Endothelial cell of umbilical vein (primary cell): Measurements from ENCODE around the gene ATP1B1. TPM values are rescaled to one million over a fixed set of nuclear protein-coding genes. Genes with fewer than 3 reads are reported as not detected.

Experiments
- BruUV-seq: library from RNA; stranded (reverse); fragments of 400-500 nt; replicated peaks from 2 replicates; lab custom pipeline; 2021; lab: Mats Ljungman, UMichigan
- CTCF ChIA-PET: fragments of 300-600, 350-600 bp; sonication (Branson Sonifier 250); formaldehyde crosslinking; loops from one replicate; lab custom pipeline; 2021; ENCODE audit warnings: antibody characterized with exemption, inconsistent platforms; lab: Charles Lee
- POLR2A ChIA-PET: fragments of 300-600, 350-600 bp; sonication (Branson Sonifier 250); formaldehyde crosslinking; loops from one replicate; lab custom pipeline; 2021; ENCODE audit warnings: antibody characterized with exemption, inconsistent platforms; lab: Charles Lee
- DNase-seq: peaks from one replicate; pipeline ENCODE4 v3.0.0-alpha.2; 2011; ENCODE audit warnings: low read depth, low spot score
- FAIRE-seq: peaks from 2 replicates; lab custom pipeline; 2011; peaks lifted over from hg19 to GRCh38; lab: Jason Lieb, UNC
- H2AFZ ChIP-seq: 2 replicates; pipeline ENCODE4 v1.6.0; 2012; ENCODE audit warnings: low read depth, low read length, control low read depth, inconsistent platforms
- H3K27ac ChIP-seq: 2 replicates; pipeline ENCODE4 v1.5.1; 2011; ENCODE audit warnings: low read depth, mild to moderate bottlenecking, control low read depth, low read length, moderate library complexity; ENCODE audit not compliant: insufficient read depth
- H3K27me3 ChIP-seq, 2 experiments: 2 replicates each; pipeline versions ENCODE4 v1.6.0 to v1.6.1; 2011; ENCODE audit warnings: low read length in 2 of 2, mixed read lengths in 1 of 2; ENCODE audit not compliant: control insufficient read depth in 2 of 2, insufficient read depth in 2 of 2
- H3K36me3 ChIP-seq, 2 experiments: 2 replicates in 1 of 2; 3 replicates in 1 of 2; pipeline ENCODE4 v1.5.1; 2011; ENCODE audit warnings: low read length in 2 of 2, mild to moderate bottlenecking in 1 of 2, moderate library complexity in 1 of 2; ENCODE audit not compliant: control insufficient read depth in 2 of 2, insufficient read depth in 2 of 2; ENCODE audit errors: extremely low read depth in 1 of 2
- H3K4me1 ChIP-seq: 3 replicates; pipeline ENCODE4 v1.5.1; 2011; ENCODE audit warnings: mild to moderate bottlenecking, low read length; ENCODE audit not compliant: control insufficient read depth, insufficient read depth; ENCODE audit errors: extremely low read depth
- H3K4me2 ChIP-seq: 2 replicates; pipeline ENCODE4 v1.6.1; 2011; ENCODE audit warnings: low read length, control low read depth, mixed read lengths; ENCODE audit not compliant: insufficient read depth
- H3K4me3 ChIP-seq, 3 experiments: fragments of 200-600 bp in 1 of 3; sonication (generic), shearing (Covaris generic) in 1 of 3; replicated peaks in 1 of 3; 2 replicates each; pipeline ENCODE4 v1.5.1; 2011 to 2016; ENCODE audit warnings: control low read depth in 3 of 3, low read length in 3 of 3, mild to moderate bottlenecking in 2 of 3, inconsistent platforms in 1 of 3, low read depth in 1 of 3, moderate library complexity in 1 of 3; ENCODE audit not compliant: insufficient read depth in 1 of 3
- H3K79me2 ChIP-seq: 2 replicates; pipeline ENCODE4 v1.6.0; 2012; ENCODE audit warnings: low read length, inconsistent platforms; ENCODE audit not compliant: control insufficient read depth, insufficient read depth
- H3K9ac ChIP-seq: replicated peaks from 2 replicates; pipeline ENCODE3; 2011; ENCODE audit warnings: low read length, control low read depth; ENCODE audit not compliant: insufficient read depth; ENCODE audit errors: extremely low read depth
- H3K9me1 ChIP-seq: replicated peaks from 3 replicates; pipeline ENCODE4 v1.6.0; 2011; ENCODE audit warnings: mild to moderate bottlenecking, low read length; ENCODE audit not compliant: control insufficient read depth, insufficient read depth; ENCODE audit errors: extremely low read depth
- H3K9me3 ChIP-seq: replicated peaks from 2 replicates; pipeline ENCODE4 v1.5.1; 2012; ENCODE audit warnings: low read length, inconsistent platforms; ENCODE audit not compliant: control insufficient read depth, insufficient read depth
- H4K20me1 ChIP-seq: replicated peaks from 2 replicates; pipeline ENCODE3; 2011; ENCODE audit warnings: mild to moderate bottlenecking, low read length; ENCODE audit not compliant: control insufficient read depth, insufficient read depth; ENCODE audit errors: extremely low read depth
- CTCF ChIP-seq, 2 donors: IDR thresholded peaks; 1 replicate in 1 of 2; 2 replicates in 1 of 2; pipeline ENCODE4 v1.5.1; 2011; ENCODE audit warnings: low read length in 2 of 2, mild to moderate bottlenecking in 2 of 2, moderate library complexity in 2 of 2, control low read depth in 1 of 2, inconsistent platforms in 1 of 2, low read depth in 1 of 2; ENCODE audit not compliant: insufficient read depth in 1 of 2; ENCODE audit errors: extremely low read depth in 1 of 2
- EZH2 ChIP-seq: IDR thresholded peaks from 2 replicates; pipeline ENCODE4 v1.6.1; 2012; ENCODE audit warnings: borderline replicate concordance, low read depth, mild to moderate bottlenecking, moderate library complexity, low read length, inconsistent platforms; ENCODE audit not compliant: severe bottlenecking
- FOS ChIP-seq: IDR thresholded peaks from 2 replicates; pipeline ENCODE4 v1.6.1; 2011; ENCODE audit warnings: mild to moderate bottlenecking, low read length, moderate library complexity, borderline replicate concordance; ENCODE audit not compliant: insufficient read depth
- GATA2 ChIP-seq: IDR thresholded peaks from 2 replicates; pipeline ENCODE4 v1.7.0; 2011; ENCODE audit warnings: low read depth, mild to moderate bottlenecking, moderate library complexity, mixed read lengths, low read length; ENCODE audit not compliant: insufficient read length, insufficient read depth
- JUN ChIP-seq: IDR thresholded peaks from 2 replicates; pipeline ENCODE4 v1.6.1; 2011; ENCODE audit warnings: borderline replicate concordance, low read depth; ENCODE audit not compliant: insufficient read length, insufficient read depth
- MAX ChIP-seq: IDR thresholded peaks from 2 replicates; pipeline ENCODE4 v1.6.1; 2011; ENCODE audit not compliant: insufficient read depth, insufficient read length
- MYC ChIP-seq: IDR thresholded peaks from one replicate; pipeline ENCODE4 v1.6.1; 2011; ENCODE audit warnings: mild to moderate bottlenecking, low read depth, low read length
- POLR2A ChIP-seq: IDR thresholded peaks from 2 replicates; pipeline ENCODE4 v1.6.1; 2012; ENCODE audit warnings: low read depth, mild to moderate bottlenecking, control low read depth, low read length
- POLR2AphosphoS5 ChIP-seq: IDR thresholded peaks from 2 replicates; pipeline ENCODE4 v1.6.1; 2012; ENCODE audit warnings: low read depth, mild to moderate bottlenecking, control low read depth, low read length, moderate library complexity; ENCODE audit not compliant: insufficient read depth
- dilution Hi-C: fragments of 300-500 bp; cut with MboI; formaldehyde crosslinking; loops from one replicate; pipeline ENCODE4 v1.15.0; 2019; ENCODE audit warnings: low sequenced_read_pairs; ENCODE audit not compliant: extremely low pct_ligation_motif_present
- intact Hi-C: fragments of 100-400 bp; cut with micrococcal nuclease; formaldehyde crosslinking; loops from one replicate; pipeline ENCODE4 v1.10.0; 2022
- polyA plus RNA-seq, 4 experiments: library from polyadenylated mRNA; depleted of rRNA in 3 of 4; stranded (reverse) in 3 of 4; unstranded in 1 of 4; fragments of >200 nt; gene quantifications; 2 replicates each; pipeline versions ENCODE4 v1.2.1 to v1.2.3, GENCODE V29; 2011 to 2012; ENCODE audit warnings: missing spikeins in 1 of 4
- total RNA-seq: library from RNA; stranded (reverse); gene quantifications from 2 replicates; pipeline ENCODE4 v1.2.3, GENCODE V29; 2021

ATP1B1 gene
- total and polyA plus RNA-seq, 2 donors (not counting 3 experiments of a cell fraction or from before 2014, with no cell fraction given) = 14.3 to 56.1 TPM

- Histone ChIP-seq H3K9ac (no peak overlapping the region), H3K4me3 (no peak overlapping the region), H3K27me3 (peaks cover 0 to 2% of the 10 kb centered on the region in 2 experiments), H3K79me2 (no peaks in the 10 kb centered on the region), H3K4me2 (no peak overlapping the region), H3K9me1 (no peaks in the 10 kb centered on the region), H3K4me1 (no peaks in the 10 kb centered on the region), H2AFZ (no peak overlapping the region), H3K9me3 (no peaks in the 10 kb centered on the region), H4K20me1 (no peaks in the 10 kb centered on the region), H3K36me3 (no peaks in the 10 kb centered on the region), H3K27ac (no peak overlapping the region)
- no peak for FAIRE-seq
- DNase-seq = no peak
- dilution Hi-C loops (no loop called here), intact Hi-C loops (no loop called here)
- no peak for TF ChIP-seq POLR2A
- no TSS peak for BruUV-seq
- POLR2A ChIA-PET = no interaction called here
- CTCF ChIA-PET = interaction anchor here (0.6 to 2.2 kb wide), 4 partner anchors 11 to 258 kb away, joined by 3 to 9 read pairs (median 4); no protein-coding TSS in a partner anchor
These were observed 16.7 kb upstream of the ATP1B1 start for GRCh38 chr1:169089776-169090175.

- Histone ChIP-seq H4K20me1 (no peaks in the 10 kb centered on the region), H3K27ac (no peak overlapping the region), H3K79me2 (no peaks in the 10 kb centered on the region), H3K9me1 (no peaks in the 10 kb centered on the region), H3K4me3 (no peak overlapping the region), H3K27me3 (peaks cover 0 to 2% of the 10 kb centered on the region in 2 experiments), H3K4me1 (no peaks in the 10 kb centered on the region), H3K9ac (no peak overlapping the region), H3K36me3 (no peaks in the 10 kb centered on the region), H3K9me3 (no peaks in the 10 kb centered on the region), H3K4me2 (no peak overlapping the region), H2AFZ (no peak overlapping the region)
- dilution Hi-C loops (no loop called here), intact Hi-C loops (no loop called here)
- DNase-seq (no peak), FAIRE-seq (no peak)
- no peak for TF ChIP-seq POLR2AphosphoS5
- no peak for TF ChIP-seq CTCF (IDR thresholded peaks at IDR 0.05; ENCODE audit: extremely low read depth in 1 of 2, insufficient read depth in 1 of 2, low read depth in 1 of 2, low read length in 2 of 2)
- TF ChIP-seq MAX = no peak
- TF ChIP-seq POLR2A = no peak
- no peak for TF ChIP-seq FOS
- TF ChIP-seq GATA2 = no peak
- TF ChIP-seq MYC = no peak
- no peak for TF ChIP-seq JUN
- TF ChIP-seq EZH2 = no peak
- CTCF ChIA-PET = interaction anchor here (1.4 to 2.2 kb wide), 3 partner anchors 11 to 258 kb away, joined by 3 to 9 read pairs (median 6); no protein-coding TSS in a partner anchor
- POLR2A ChIA-PET = no interaction called here
- no TSS peak for BruUV-seq
These were observed 16.1 kb upstream of the ATP1B1 start for GRCh38 chr1:169090308-169090899.
